HepG2 (cell line): ENCODE measurements around the gene FOXD1. TPM values are rescaled to one million over a fixed set of nuclear protein-coding genes. Genes with fewer than 3 reads are reported as not detected.

ENCODE experiments used
- ATAC-seq: fragments of 200-7000 bp; cut with Tn5 transposase; 3 replicates; pipeline ENCODE4 v1.9.1; 2020; ENCODE audit warnings: mild to moderate bottlenecking, moderate library complexity
- BruUV-seq: library from RNA; stranded (reverse); fragments of 400-500 nt; replicated peaks from 2 replicates; lab custom pipeline; 2021; lab: Mats Ljungman, UMichigan
- CTCF ChIA-PET: fragments of 300-600 bp; formaldehyde crosslinking; extraction: SDS; loops from one replicate; lab custom pipeline; 2021; ENCODE audit warnings: low total read pairs, inconsistent platforms, low intra/inter-chr PET ratio; lab: Yijun Ruan, JAX
- POLR2A ChIA-PET: fragments of 350-600 bp; sonication (Branson Sonifier 250); formaldehyde crosslinking; loops from one replicate; lab custom pipeline; 2020; ENCODE audit warnings: antibody characterized with exemption, inconsistent platforms; lab: Yijun Ruan, JAX
- DNase-seq: peaks from one replicate; pipeline ENCODE4 v3.0.0-alpha.2; 2015; ENCODE audit warnings: low spot score
- FAIRE-seq: peaks from 3 replicates; lab custom pipeline; 2011; peaks lifted over from hg19 to GRCh38; lab: Jason Lieb, UNC
- H2AFZ ChIP-seq: one replicate; pipeline ENCODE4 v1.6.1; 2011; ENCODE audit warnings: low read length, inconsistent platforms
- H3K27ac ChIP-seq: fragments of 300-600 bp; 3 replicates; pipeline ENCODE4 v1.8.0; 2011; ENCODE audit warnings: mixed run types, mild to moderate bottlenecking, mixed read lengths, low read length, inconsistent platforms; ENCODE audit not compliant: insufficient read depth; ENCODE audit errors: extremely low read length
- H3K27me3 ChIP-seq, 2 experiments: fragments of 200-600 bp in 1 of 2; 2 replicates in 1 of 2; 3 replicates in 1 of 2; pipeline versions ENCODE4 v1.6.0 to v1.8.0; 2011; ENCODE audit warnings: low read length in 2 of 2, mild to moderate bottlenecking in 2 of 2, moderate library complexity in 2 of 2, inconsistent platforms in 1 of 2; ENCODE audit not compliant: insufficient read depth in 2 of 2, control insufficient read depth in 1 of 2
- H3K36me3 ChIP-seq, 2 experiments: fragments of 200-600 bp in 1 of 2; replicated peaks in 1 of 2; 2 replicates in 1 of 2; 3 replicates in 1 of 2; pipeline versions ENCODE4 v1.5.1 to v1.8.0; 2011; ENCODE audit warnings: low read length in 2 of 2, inconsistent platforms in 1 of 2; ENCODE audit not compliant: insufficient read depth in 2 of 2, control insufficient read depth in 1 of 2
- H3K4me1 ChIP-seq: 2 replicates; pipeline ENCODE4 v1.5.1; 2012; ENCODE audit warnings: low read length, inconsistent platforms; ENCODE audit not compliant: insufficient read depth
- H3K4me2 ChIP-seq: 2 replicates; pipeline ENCODE4 v1.6.0; 2011; ENCODE audit warnings: low read depth, low read length, inconsistent platforms
- H3K4me3 ChIP-seq, 3 experiments: fragments of 200-600 bp in 1 of 3; sonication (generic), shearing (Covaris generic) in 1 of 3; replicated peaks in 1 of 3; 2 replicates each; pipeline ENCODE4 v1.5.1; 2011 to 2016; ENCODE audit warnings: low read length in 3 of 3, inconsistent platforms in 2 of 3, low read depth in 2 of 3, mild to moderate bottlenecking in 2 of 3, control low read depth in 1 of 3, mixed read lengths in 1 of 3; ENCODE audit not compliant: insufficient read depth in 1 of 3
- H3K79me2 ChIP-seq: one replicate; pipeline ENCODE4 v1.6.1; 2011; ENCODE audit warnings: low read length, inconsistent platforms; ENCODE audit not compliant: insufficient read depth
- H3K9ac ChIP-seq: 2 replicates; pipeline ENCODE4 v1.6.0; 2011; ENCODE audit warnings: mild to moderate bottlenecking, low read depth, low read length, inconsistent platforms; ENCODE audit not compliant: insufficient read depth
- H3K9me3 ChIP-seq: 2 replicates; pipeline ENCODE4 v1.5.1; 2012; ENCODE audit warnings: mild to moderate bottlenecking, low read length
- H4K20me1 ChIP-seq: 2 replicates; pipeline ENCODE4 v1.6.0; 2011; ENCODE audit warnings: inconsistent platforms, mild to moderate bottlenecking, low read length, moderate library complexity; ENCODE audit not compliant: insufficient read depth
- KAT8 ChIP-seq: IDR thresholded peaks from 2 replicates; pipeline ENCODE4 v1.6.1; 2016; ENCODE audit warnings: missing genetic modification reagents, missing compliant biosample characterization
- KLF6 ChIP-seq: IDR thresholded peaks from 2 replicates; pipeline ENCODE4 v1.8.0; 2016; ENCODE audit warnings: missing biosample characterization, missing genetic modification reagents
- MTF1 ChIP-seq: sonication (generic); formaldehyde crosslinking; IDR thresholded peaks from 2 replicates; pipeline ENCODE4 v1.5.0; 2020; ENCODE audit warnings: missing genetic modification reagents
- PCBP2 ChIP-seq: fragments of 200-400 bp; formaldehyde crosslinking; optimal IDR thresholded peaks from 2 replicates; pipeline ENCODE3; 2018; ENCODE audit warnings: low read length, low read depth; ENCODE audit not compliant: poor library complexity, severe bottlenecking
- RELA ChIP-seq: sonication (generic); formaldehyde crosslinking; IDR thresholded peaks from 2 replicates; pipeline ENCODE4 v1.4.0; 2020; ENCODE audit warnings: missing genetic modification reagents
- WGBS: methylation state at CpG from one replicate; pipeline ENCODE4 v1.1.6; 2017; ENCODE audit warnings: low lambda C conversion rate; 5-methylcytosine and 5-hydroxymethylcytosine counted together
- in situ Hi-C: cut with HindIII; loops from 2 replicates; pipeline ENCODE4 v1.10.0; 2017; ENCODE audit warnings: low pct_unique_long_range_greater_than_20kb; ENCODE audit not compliant: extremely low pct_ligation_motif_present
- intact Hi-C: fragments of 100-400 bp; cut with micrococcal nuclease; formaldehyde crosslinking; loops from one replicate; pipeline ENCODE4 v1.10.0; 2022; ENCODE audit not compliant: unreplicated experiment
- polyA plus RNA-seq, 8 experiments: library from polyadenylated mRNA; depleted of rRNA in 3 of 8; stranded (reverse) in 7 of 8; unstranded in 1 of 8; fragments of >200 nt; fragmentation: Illumina TruSeq in 4 of 8; extraction: Trizol in 4 of 8; gene quantifications; 2 replicates each; pipeline versions ENCODE4 v1.2.1 to v1.2.3, GENCODE V29; 2011 to 2016; ENCODE audit warnings: low read depth in 4 of 8, missing spikeins in 1 of 8, mixed read lengths in 1 of 8; ENCODE audit not compliant: insufficient read depth in 1 of 8
- total RNA-seq, 5 experiments: library from RNA; depleted of rRNA; stranded (reverse); fragments of >200 nt; fragmentation: Illumina TruSeq; extraction: Trizol; gene quantifications; 2 replicates each; pipeline ENCODE4 v1.2.3, GENCODE V29; 2016; ENCODE audit warnings: low read depth in 1 of 5
- TF ChIP-seq, protein P1 (sequence below): sonication (generic); formaldehyde crosslinking; IDR thresholded peaks from 2 replicates; pipeline ENCODE4 v1.8.1; 2022; ENCODE audit warnings: low read depth, mild to moderate bottlenecking, missing genetic modification reagents
- TF ChIP-seq, protein P2 (sequence below): sonication (generic); formaldehyde crosslinking; IDR thresholded peaks from 2 replicates; pipeline ENCODE4 v1.4.0; 2020; ENCODE audit warnings: missing genetic modification reagents

The FOXD1 gene
- total and polyA plus RNA-seq, 2 of the 13 experiments (the other 11 are each of a cell fraction or from before 2014, with no cell fraction given) = 0.04 to 0.05 TPM

DNA sequence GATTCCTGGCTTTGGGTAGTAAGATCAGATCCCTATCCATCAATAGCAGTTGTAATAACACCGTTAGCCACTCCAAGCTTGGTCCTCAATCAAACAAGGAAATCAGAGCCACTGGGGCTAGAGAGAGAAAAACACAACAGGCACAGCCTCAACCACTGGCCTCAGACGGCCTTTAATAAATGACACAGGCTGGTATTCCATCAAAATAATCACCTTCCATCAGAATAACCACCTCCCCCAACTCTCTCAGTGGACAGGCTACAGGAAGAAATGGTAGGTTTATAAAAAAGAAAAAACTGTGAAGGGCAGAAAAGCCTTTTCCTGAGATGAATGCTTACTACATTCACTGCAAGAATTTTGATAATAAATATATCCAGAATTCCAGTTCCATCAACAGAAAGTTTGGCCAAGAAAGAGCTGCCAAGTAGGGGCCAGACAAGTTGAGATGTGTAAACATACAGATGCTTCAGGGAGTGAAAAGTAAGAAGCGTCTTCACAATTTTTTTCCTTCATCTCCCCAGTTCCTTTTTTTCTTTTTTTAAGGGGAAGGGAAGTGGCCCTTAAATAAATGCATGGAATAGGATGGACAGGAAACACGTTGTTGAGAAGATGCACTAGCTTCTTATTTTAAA, 5.5 kb downstream of the FOXD1 start:
- intact Hi-C loops (no loop called here), in situ Hi-C loops (loop anchor here (10.0 kb wide), 1 partner anchor 228 kb away; no protein-coding TSS in a partner anchor)
- H2AFZ ChIP-seq = no peak overlapping the region
- WGBS = 5% methylated on average over 4 of the region's 4 CpGs
- BruUV-seq = no TSS peak
- no peak overlapping the region for H3K9ac ChIP-seq
- peaks cover 12% of the 10 kb centered on the region for H3K4me1 ChIP-seq
- ATAC-seq (no peak), FAIRE-seq (no peak), DNase-seq (no peak)
- H3K27ac ChIP-seq = no peak overlapping the region
- H3K27me3 ChIP-seq = peaks cover 14 to 76% of the 10 kb centered on the region in 2 experiments; a peak in 4 of 5 replicates
- H4K20me1 ChIP-seq = no peaks in the 10 kb centered on the region
- POLR2A ChIA-PET = no interaction called here
- H3K4me2 ChIP-seq = no peak overlapping the region
- H3K9me3 ChIP-seq = no peaks in the 10 kb centered on the region
- H3K79me2 ChIP-seq = no peaks in the 10 kb centered on the region
- TF ChIP-seq KAT8 (CRISPR knock-in tag) (no peak), PCBP2 (no peak), KLF6 (CRISPR knock-in tag) (no peak), MTF1 (CRISPR knock-in tag) (no peak), RELA (CRISPR knock-in tag) (no peak)
- TF ChIP-seq, protein P1, sequence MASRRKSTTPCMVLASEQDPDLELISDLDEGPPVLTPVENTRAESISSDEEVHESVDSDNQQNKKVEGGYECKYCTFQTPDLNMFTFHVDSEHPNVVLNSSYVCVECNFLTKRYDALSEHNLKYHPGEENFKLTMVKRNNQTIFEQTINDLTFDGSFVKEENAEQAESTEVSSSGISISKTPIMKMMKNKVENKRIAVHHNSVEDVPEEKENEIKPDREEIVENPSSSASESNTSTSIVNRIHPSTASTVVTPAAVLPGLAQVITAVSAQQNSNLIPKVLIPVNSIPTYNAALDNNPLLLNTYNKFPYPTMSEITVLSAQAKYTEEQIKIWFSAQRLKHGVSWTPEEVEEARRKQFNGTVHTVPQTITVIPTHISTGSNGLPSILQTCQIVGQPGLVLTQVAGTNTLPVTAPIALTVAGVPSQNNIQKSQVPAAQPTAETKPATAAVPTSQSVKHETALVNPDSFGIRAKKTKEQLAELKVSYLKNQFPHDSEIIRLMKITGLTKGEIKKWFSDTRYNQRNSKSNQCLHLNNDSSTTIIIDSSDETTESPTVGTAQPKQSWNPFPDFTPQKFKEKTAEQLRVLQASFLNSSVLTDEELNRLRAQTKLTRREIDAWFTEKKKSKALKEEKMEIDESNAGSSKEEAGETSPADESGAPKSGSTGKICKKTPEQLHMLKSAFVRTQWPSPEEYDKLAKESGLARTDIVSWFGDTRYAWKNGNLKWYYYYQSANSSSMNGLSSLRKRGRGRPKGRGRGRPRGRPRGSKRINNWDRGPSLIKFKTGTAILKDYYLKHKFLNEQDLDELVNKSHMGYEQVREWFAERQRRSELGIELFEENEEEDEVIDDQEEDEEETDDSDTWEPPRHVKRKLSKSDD (CRISPR knock-in tag) = no peak
- TF ChIP-seq, protein P2, sequence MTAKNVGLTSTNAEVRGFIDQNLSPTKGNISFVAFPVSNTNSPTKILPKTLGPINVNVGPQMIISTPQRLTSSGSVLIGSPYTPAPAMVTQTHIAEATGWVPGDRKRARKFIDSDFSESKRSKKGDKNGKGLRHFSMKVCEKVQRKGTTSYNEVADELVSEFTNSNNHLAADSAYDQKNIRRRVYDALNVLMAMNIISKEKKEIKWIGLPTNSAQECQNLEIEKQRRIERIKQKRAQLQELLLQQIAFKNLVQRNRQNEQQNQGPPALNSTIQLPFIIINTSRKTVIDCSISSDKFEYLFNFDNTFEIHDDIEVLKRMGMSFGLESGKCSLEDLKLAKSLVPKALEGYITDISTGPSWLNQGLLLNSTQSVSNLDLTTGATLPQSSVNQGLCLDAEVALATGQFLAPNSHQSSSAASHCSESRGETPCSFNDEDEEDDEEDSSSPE = no peak
- CTCF ChIA-PET = no interaction called here
- H3K36me3 ChIP-seq = no peaks in the 10 kb centered on the region
- H3K4me3 ChIP-seq = no peak overlapping the region
